Stomach (tissue), 4 donors: ENCODE results near the gene KCNN2.

ENCODE experiments used
- POLR2AphosphoS5 ChIP-seq, 3 donors: sonication (generic); formaldehyde crosslinking; IDR thresholded peaks; one replicate each; pipeline ENCODE4 v1.6.1; 2016; ENCODE audit warnings: antibody characterized with exemption in 3 of 3
- TF ChIP-seq, protein P1 (sequence below), 7 experiments: fragments of 450-650 bp in 4 of 7; fragments of 200-600 bp in 3 of 7; sonication (generic) in 3 of 7; IDR thresholded peaks; one replicate each; pipeline ENCODE4 v1.5.1; 2016 to 2019; ENCODE audit warnings: antibody characterized with exemption in 7 of 7, control low read depth in 2 of 7, mild to moderate bottlenecking in 1 of 7

DNA sequence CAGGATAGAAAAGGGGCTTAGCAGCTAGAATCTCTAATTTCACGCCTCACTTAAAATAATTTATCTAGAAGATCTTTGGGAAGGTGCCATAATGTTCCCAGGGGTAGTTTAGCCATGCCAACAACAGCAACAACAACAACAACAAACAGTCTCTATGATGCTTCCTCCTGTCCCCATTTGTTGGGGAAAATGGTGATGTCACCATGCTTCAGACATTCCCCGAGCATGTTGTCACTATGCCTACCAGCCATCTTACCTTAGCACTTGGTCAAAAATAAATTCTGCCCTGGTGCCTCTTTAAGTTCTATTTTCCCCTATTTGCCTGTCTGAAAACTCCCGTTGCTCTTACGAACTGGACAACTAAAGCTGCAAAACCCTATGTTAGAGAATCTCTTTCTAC, 76.6 kb downstream of the KCNN2 start:
- no peak for TF ChIP-seq POLR2AphosphoS5 (IDR thresholded peaks at IDR 0.05)
- TF ChIP-seq, protein P1, sequence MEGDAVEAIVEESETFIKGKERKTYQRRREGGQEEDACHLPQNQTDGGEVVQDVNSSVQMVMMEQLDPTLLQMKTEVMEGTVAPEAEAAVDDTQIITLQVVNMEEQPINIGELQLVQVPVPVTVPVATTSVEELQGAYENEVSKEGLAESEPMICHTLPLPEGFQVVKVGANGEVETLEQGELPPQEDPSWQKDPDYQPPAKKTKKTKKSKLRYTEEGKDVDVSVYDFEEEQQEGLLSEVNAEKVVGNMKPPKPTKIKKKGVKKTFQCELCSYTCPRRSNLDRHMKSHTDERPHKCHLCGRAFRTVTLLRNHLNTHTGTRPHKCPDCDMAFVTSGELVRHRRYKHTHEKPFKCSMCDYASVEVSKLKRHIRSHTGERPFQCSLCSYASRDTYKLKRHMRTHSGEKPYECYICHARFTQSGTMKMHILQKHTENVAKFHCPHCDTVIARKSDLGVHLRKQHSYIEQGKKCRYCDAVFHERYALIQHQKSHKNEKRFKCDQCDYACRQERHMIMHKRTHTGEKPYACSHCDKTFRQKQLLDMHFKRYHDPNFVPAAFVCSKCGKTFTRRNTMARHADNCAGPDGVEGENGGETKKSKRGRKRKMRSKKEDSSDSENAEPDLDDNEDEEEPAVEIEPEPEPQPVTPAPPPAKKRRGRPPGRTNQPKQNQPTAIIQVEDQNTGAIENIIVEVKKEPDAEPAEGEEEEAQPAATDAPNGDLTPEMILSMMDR (IDR thresholded peaks at IDR 0.05) = no peak
